Activated CD4-positive, alpha-beta T cell treated with anti-CD3 and anti-CD28 coated beads, Interleukin-2, Interleukin-6, amounts not matched to agents 100 ng/mL and 50 ng/mL, durations not matched to agents 16 hours and 8 hours (primary cell): ENCODE results near the gene SFMBT2.
"Not testable (repeated sequence)": the region's sequence is repeated elsewhere in the genome, so short reads cannot be mapped to it uniquely, and the experiment has no call there.

ENCODE experiments used
- DNase-seq: peaks from one replicate; pipeline ENCODE4 v3.0.0-alpha.2; 2020

The SFMBT2 gene

GRCh38 chr10:7258948-7259523 is 151.8 kb downstream of the SFMBT2 start:
- DNase-seq = peak; percentile 72

DNA sequence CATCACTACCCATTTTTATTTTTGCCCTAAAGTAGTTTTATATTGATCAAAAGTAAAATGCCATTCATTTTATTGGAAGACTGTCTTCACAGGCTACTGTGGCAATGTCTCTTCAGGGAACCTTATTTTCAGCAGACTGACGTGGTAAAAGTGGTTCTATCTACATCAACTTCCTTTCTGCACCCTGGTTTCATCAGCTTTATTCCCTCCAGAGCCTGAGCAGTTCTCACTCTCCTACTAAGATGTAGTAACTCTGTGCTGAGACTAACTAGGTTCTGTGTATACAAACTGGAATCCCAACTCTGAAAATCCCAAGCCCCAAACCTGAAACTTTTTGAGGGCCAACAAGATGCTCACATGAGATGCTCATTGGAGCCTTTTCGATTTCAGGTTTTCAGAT is 155.3 kb downstream of the SFMBT2 start:
- DNase-seq = no peak

GRCh38 chr10:7251696-7252465 is 159.0 kb downstream of the SFMBT2 start:
- peak; percentile 25 for DNase-seq

DNA sequence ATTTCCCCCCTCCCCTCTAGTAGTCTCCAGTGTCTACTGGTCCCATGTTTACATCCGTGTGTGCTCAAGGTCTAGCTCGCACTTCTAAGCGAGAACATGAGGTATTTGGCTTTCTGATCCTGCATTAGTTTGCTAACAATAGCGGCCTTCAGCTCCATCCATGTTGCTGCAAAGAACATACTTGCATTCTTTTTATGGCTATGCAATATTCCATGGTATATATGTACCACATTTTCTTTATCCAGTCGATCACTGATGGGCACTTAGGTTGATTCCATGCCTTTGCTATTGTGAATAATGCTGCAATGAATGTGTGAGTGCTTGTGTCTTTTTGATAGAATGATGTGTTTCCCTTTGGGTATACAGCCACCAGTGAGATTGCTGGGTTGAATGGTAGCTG is 160.6 kb downstream of the SFMBT2 start:
- DNase-seq = no peak

GRCh38 chr10:7248585-7249164 is 162.2 kb downstream of the SFMBT2 start:
- DNase-seq = no peak

DNA sequence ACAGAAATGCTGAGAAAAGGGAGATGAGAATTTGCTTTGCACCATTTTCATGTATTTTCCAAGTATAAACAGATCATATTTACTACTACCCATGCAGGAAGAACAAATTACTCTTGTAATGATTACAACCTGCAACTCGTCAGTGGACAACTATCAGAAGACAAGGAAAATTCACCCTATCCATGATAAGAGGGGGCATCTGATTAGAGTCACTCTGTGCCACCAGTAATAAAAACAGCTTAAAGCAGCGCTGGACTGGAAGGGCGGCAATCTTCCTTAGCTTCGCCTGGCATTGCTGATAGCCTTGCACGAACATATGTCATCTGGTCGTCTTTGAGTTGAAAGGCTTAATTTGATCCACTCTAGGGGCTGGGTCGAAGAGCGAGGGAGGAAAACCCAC is 162.7 kb downstream of the SFMBT2 start:
- DNase-seq = no peak

GRCh38 chr10:7245505-7245904 is 165.3 kb downstream of the SFMBT2 start:
- no peak for DNase-seq

DNA sequence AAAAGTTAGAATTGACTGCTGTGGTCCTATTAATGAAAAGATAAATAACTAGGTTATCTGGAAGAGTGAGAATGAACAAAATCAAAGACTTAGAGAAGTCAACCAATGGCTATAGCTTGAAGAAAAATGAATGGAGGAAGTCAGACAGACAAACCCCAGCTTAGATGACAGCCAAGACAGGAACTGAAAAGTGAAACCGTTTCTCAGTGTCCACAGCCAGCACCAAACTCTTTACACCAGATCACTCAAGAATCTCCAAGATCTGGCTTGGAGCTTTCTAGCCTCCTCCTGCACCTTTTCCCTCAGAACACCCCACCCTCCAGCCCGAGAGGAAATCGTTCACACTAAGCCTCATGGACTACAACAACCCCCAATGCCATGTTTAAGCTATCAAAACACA is 167.0 kb downstream of the SFMBT2 start:
- no peak for DNase-seq

DNA sequence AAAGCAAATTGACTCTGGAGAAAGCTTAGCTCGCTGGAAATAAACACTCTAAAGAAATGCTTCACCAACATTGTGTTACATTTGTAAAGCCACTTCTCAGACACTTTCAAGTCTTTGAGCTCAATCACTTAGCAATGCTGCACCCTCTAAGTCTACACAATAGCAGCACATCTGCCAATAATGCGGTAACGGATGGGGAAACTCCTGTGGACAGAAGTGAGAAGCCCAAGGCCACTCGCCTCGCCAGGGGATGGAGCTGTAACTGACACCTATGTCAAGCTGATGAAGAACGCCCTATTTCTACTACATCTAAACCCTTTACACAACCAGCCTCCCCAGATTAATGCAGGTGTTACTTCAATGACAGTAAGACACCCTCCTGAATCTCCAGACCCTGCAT is 167.7 kb downstream of the SFMBT2 start:
- DNase-seq = no peak

DNA sequence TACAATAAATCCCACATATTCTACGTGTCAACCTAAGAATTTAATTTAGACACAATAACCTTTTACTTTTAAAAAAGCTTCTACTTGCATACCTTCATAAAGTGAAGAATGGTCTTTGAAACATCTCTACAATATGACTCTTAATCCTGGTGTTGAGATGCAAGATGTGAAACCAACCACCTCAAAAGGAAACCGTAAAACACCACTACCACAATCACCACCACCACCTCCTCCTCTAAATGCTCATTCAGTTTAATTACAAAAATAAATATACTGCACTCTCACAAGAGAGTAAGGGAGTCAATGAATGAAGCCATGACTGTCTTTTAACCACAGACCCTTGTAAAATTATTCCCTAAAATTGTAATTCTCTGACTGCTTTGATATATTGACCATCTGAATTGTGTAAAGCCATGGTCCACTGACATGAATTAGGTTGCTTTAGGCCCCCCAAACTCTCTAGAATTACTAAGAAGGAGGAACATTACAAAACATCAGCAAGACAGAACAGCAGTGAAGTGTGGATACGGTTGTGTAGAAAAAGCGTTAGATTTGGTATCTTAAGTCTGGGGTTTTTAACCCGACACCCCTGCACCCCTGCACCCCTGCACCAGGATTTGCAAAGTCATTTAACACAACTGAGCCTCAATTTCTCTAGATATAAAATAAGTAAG is 171.4 kb downstream of the SFMBT2 start:
- peak; percentile 68 for DNase-seq

DNA sequence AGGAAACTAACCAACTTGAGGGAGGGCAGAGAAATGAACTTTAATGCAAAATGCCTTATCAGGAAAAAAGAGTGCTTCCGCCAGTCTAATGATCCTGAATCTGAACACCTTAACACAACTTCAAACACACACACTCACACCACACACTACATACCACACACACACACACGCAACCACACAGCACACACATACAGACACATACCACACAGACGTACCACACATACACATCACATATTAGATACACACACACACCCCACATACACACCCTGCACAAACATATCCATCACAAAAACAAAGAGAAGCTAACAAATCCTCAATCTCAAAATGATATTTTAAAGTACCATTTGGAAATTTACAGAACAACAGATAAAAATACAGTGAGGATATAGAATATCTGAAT is 175.5 kb downstream of the SFMBT2 start:
- DNase-seq = no peak

- no peak for DNase-seq
Measured at GRCh38 chr10:7234109-7234508, 176.7 kb downstream of the SFMBT2 start.

DNA sequence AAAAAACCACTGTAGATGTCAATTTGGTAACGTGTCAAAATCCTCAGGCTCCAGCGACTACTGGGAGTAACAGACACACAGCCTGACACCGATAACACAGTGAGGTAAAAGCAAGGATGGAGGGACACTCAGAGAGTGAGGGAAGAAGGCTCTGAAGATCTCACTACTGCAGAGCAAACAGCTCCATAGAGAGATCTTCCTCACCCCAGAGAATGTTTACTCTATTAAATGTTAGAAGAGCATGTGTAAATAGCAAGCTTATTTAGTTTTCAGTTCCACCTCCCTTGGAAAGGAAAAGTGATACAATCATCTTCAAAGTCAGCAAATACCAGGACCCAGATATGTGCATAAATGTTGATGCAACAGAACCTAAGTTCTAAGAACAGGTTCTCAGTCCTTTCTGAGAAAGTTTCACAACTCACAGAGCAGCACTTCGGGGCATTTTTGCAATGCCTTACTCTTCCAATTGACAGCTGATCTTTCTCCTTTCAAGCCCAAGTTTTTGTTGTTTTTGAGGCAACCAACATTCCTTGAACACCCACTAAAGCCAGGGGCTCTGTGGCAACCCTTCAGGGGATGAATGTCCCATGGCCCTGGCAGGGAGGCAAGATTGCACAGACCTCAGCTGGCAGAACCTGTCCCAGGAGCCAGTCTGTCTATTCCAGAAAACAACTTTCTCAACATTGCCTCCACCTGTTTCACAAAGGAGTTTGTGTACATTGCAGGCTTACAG is 177.4 kb downstream of the SFMBT2 start:
- peak; percentile 29 for DNase-seq

- DNase-seq = no peak
Measured at GRCh38 chr10:7231509-7232414, 179.1 kb downstream of the SFMBT2 start.

- no peak for DNase-seq
Measured at GRCh38 chr10:7230951-7231350, 179.9 kb downstream of the SFMBT2 start.

DNA sequence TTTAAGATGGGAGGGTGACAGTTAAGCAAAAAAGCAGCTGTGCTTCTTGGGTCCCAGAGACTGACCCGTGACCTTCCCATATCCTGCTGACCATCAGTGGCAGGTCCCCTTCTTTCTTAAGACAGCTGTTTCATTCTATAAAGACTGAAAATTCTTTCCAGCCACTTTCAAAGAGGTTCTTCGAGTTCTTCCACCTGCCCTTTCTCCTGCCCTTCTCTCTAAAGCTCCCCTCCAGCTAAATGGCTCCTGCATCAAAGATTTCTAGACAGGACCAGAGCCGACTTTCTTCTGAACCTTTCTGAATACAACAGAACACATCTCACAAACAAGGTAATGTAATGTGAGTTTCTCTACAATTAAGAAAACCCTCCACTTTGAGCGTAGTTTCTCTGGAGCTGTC is 180.8 kb downstream of the SFMBT2 start:
- DNase-seq = no peak

DNA sequence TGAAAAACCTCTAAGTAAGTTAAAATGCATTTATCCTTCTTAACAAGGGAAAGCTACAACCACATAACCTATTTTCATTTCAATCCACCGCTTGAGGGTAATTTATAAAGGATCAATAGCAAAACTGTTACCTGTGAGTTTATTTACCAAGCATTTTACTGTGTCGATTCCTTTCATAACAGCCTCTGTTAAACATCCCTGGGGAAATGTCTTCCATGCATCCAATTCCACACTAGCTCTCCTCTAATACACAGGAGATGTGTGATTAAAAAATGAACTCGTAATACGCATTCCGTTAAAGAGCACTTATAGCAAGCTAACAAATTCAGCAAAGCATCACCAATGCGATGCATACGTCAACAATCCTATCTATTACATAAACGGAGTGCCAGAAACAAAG is 185.7 kb downstream of the SFMBT2 start:
- DNase-seq = no peak

DNA sequence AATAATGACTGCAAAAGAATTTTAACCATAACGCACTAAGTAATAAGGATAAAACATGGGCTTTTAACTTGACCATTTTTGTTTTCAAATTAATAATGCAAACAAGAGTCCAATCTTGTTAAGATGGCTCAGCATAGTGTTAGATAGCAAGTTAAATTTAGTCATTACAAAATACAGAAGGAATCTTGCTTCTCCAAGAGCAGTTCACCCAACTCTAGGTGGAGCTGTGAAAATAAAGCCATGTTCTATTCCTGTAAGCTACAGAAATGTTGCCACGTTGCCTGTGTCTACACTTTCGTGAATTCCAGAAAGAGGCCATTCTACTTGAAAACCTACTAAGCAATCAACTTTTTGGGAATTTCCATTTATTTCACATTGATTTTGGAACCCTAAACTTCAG is 191.9 kb downstream of the SFMBT2 start:
- no peak for DNase-seq

DNA sequence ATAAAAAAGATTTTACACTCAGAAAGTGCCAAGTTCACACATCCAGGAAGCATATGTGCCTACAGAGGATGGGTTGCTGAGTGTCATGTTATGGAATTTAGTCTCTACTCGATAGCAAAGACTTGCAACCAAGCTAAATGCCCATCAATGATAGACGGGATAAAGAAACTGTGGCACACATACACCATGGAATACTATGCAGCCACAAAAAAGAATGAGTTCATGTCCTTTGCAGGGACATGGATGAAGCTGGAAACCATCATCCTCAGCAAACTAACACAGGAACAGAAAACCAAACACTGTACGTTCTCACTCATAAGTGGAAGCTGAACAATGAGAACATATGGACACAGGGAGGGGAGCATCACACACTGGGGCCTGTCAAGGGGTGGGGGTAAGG is 198.1 kb downstream of the SFMBT2 start:
- DNase-seq = not testable (repeated sequence)

- DNase-seq = no peak
Measured at GRCh38 chr10:7211857-7212577, 198.8 kb downstream of the SFMBT2 start.

GRCh38 chr10:7210516-7210915 is 200.3 kb downstream of the SFMBT2 start:
- DNase-seq = no peak
